ENCODE data around the gene BMP8B. TPM values are rescaled to one million over a fixed set of nuclear protein-coding genes. Genes with fewer than 3 reads are reported as not detected.

The BMP8B gene
- polyA plus RNA-seq, 2 of the 4 experiments (the other 2 are of a cell fraction): 2.5 to 3.1 TPM

DNA sequence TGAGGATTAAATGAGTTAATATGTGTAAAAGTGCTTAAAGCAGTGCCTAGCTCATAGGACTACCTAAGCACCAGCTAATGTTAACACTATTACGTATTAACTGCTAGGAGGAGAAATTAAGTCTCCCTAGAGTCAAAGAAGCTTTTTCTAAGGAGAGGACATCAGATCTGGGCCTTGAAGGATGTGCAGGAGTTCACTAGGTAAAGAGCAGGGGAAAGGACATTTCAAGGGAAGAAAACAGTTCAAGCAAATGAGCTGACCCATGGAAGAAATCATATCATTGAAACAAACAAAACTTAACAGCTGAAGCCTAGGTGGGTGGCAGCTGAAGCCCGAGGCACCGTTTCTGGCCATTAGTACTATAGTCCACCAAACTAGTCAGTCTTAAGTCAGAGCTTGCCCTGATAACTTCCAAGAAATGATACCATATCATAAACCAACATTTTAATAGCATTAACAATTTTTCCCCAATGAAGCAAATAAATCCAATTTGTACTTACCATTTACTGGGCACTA, 48.0 kb upstream of the BMP8B start:
- CTCF ChIA-PET: interaction anchor here (1.6 to 1.9 kb wide), 2 partner anchors 10 to 66 kb away, joined by 6 read pairs; partner anchors contain the start of gene MYCL
- no peak for TF ChIP-seq HEYL (CRISPR knock-in tag; IDR thresholded peaks at IDR 0.05)
- TF ChIP-seq TFCP2L1 (CRISPR knock-in tag; IDR thresholded peaks at IDR 0.05): no peak
- TF ChIP-seq NPAS2 (CRISPR knock-in tag; IDR thresholded peaks at IDR 0.05; ENCODE audit: borderline replicate concordance): no peak
- TF ChIP-seq POLR2A (IDR thresholded peaks at IDR 0.05; ENCODE audit: low read length): no peak
- TF ChIP-seq KDM1A (IDR thresholded peaks at IDR 0.05; ENCODE audit: low read depth): no peak
- TF ChIP-seq, protein P1, sequence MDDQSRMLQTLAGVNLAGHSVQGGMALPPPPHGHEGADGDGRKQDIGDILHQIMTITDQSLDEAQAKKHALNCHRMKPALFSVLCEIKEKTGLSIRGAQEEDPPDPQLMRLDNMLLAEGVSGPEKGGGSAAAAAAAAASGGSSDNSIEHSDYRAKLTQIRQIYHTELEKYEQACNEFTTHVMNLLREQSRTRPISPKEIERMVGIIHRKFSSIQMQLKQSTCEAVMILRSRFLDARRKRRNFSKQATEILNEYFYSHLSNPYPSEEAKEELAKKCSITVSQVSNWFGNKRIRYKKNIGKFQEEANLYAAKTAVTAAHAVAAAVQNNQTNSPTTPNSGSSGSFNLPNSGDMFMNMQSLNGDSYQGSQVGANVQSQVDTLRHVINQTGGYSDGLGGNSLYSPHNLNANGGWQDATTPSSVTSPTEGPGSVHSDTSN (IDR thresholded peaks at IDR 0.05): no peak
- WGBS (ENCODE audit: missing lambda C conversion rate): 95% methylated on average over 3 of the region's 3 CpGs
- Histone ChIP-seq H3K4me2 (no peak overlapping the region), H3K4me1 (no peaks in the 10 kb centered on the region), H3K4me3 (no peak overlapping the region), H3K9me3 (no peaks in the 10 kb centered on the region), H3K27ac (no peak overlapping the region)
- ATAC-seq: no peak
- FAIRE-seq: no peak
- POLR2A ChIA-PET: no interaction called here
- DNase-seq (ENCODE audit: low read depth in 1 of 2, low spot score in 1 of 2): no peak

DNA sequence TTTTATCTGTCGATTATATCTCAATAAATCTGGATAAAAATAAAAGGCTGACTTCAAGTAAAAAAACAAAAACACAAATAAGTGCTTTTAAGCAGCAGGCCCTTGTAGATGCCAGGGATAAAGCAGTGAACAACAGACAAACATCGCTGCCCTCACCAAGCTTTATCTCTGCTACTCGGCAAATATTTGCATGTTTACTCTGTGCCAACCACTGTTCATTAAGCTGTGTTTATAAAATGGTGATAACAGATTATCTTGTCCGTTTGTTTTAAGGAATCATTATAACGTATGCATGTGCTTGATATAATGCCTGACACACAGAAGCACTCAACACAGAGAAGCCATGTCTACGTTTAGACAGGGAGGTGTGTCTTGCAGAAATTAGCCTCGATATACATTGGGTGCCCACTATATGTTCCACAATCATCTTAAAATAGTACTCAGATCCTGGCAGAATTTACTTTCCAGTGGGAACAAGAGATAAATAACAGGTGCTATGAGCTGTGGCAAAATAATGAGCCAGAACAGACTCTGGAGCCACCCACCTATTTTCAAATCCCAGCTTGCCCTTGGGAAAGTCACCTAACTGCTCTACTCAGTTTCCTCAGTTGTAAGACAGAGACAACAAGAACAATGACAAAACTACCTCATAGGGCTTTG, 47.4 kb upstream of the BMP8B start:
- no peak overlapping the region for H3K27ac ChIP-seq

DNA sequence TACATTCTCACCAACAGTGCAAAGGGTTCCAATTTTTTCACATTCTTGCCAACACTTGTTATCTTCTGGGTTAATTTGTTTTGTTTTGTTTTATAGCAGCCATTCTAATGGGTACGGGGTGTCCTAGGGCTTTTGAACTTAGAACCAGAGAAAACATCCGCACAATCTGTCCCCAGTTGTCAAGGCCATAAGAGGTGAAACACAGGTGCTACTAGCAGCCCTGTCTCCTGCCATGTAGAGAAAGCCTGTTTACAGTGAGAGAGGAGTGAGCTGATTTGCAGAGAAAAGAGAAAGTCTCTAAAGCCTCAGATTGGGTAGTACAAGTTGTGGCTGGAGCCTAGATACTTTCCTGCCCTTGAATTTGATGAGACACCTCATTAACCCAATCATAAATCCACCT, 46.4 kb upstream of the BMP8B start:
- ChIA-PET CTCF (interaction anchor here (1.4 to 1.6 kb wide), 2 partner anchors 10 to 139 kb away, joined by 3 to 4 read pairs; no protein-coding TSS in a partner anchor), POLR2A (no interaction called here)
- 89% methylated on average over 2 of the region's 2 CpGs for WGBS (ENCODE audit: missing lambda C conversion rate)
- FAIRE-seq (no peak), DNase-seq (ENCODE audit: low read depth in 1 of 2, low spot score in 1 of 2) (no peak), ATAC-seq (no peak)
- Histone ChIP-seq H3K4me2 (no peak overlapping the region), H3K4me3 (no peak overlapping the region), H3K27ac (no peak overlapping the region), H3K4me1 (no peaks in the 10 kb centered on the region), H3K9me3 (no peaks in the 10 kb centered on the region)
- TF ChIP-seq, protein P2, sequence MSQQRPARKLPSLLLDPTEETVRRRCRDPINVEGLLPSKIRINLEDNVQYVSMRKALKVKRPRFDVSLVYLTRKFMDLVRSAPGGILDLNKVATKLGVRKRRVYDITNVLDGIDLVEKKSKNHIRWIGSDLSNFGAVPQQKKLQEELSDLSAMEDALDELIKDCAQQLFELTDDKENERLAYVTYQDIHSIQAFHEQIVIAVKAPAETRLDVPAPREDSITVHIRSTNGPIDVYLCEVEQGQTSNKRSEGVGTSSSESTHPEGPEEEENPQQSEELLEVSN (IDR thresholded peaks at IDR 0.05; ENCODE audit: borderline replicate concordance, low read depth): no peak
- no peak for TF ChIP-seq JUNB (IDR thresholded peaks at IDR 0.05)
- TF ChIP-seq MAZ (IDR thresholded peaks at IDR 0.05; ENCODE audit: borderline replicate concordance, low read depth, low read length): no peak
- no peak for TF ChIP-seq ZFP36 (IDR thresholded peaks at IDR 0.05; ENCODE audit: borderline replicate concordance, partially characterized antibody)
- no peak for TF ChIP-seq CBX8 (IDR thresholded peaks at IDR 0.05)
- no peak for TF ChIP-seq KDM5A (IDR thresholded peaks at IDR 0.05)
- no peak for TF ChIP-seq CHD4 (IDR thresholded peaks at IDR 0.05; ENCODE audit: borderline replicate concordance)
- TF ChIP-seq, protein P3, sequence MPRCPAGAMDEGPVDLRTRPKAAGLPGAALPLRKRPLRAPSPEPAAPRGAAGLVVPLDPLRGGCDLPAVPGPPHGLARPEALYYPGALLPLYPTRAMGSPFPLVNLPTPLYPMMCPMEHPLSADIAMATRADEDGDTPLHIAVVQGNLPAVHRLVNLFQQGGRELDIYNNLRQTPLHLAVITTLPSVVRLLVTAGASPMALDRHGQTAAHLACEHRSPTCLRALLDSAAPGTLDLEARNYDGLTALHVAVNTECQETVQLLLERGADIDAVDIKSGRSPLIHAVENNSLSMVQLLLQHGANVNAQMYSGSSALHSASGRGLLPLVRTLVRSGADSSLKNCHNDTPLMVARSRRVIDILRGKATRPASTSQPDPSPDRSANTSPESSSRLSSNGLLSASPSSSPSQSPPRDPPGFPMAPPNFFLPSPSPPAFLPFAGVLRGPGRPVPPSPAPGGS (IDR thresholded peaks at IDR 0.05): no peak

More for the DNA sequence above, 47.4 kb upstream of the BMP8B start:
- Histone ChIP-seq H3K4me1 (no peaks in the 10 kb centered on the region), H3K9me3 (no peaks in the 10 kb centered on the region), H3K4me3 (no peak overlapping the region), H3K4me2 (no peak overlapping the region)
- FAIRE-seq: no peak
- ATAC-seq: no peak
- no peak for TF ChIP-seq CBX8 (IDR thresholded peaks at IDR 0.05)
- TF ChIP-seq ESRRA (IDR thresholded peaks at IDR 0.05; ENCODE audit: borderline replicate concordance, low read length): no peak
- TF ChIP-seq, protein P4, sequence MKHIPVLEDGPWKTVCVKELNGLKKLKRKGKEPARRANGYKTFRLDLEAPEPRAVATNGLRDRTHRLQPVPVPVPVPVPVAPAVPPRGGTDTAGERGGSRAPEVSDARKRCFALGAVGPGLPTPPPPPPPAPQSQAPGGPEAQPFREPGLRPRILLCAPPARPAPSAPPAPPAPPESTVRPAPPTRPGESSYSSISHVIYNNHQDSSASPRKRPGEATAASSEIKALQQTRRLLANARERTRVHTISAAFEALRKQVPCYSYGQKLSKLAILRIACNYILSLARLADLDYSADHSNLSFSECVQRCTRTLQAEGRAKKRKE (CRISPR knock-in tag; IDR thresholded peaks at IDR 0.05; ENCODE audit: low read depth): no peak
- TF ChIP-seq ZNF302 (CRISPR knock-in tag; IDR thresholded peaks at IDR 0.05): no peak
- no peak for TF ChIP-seq FOSB (CRISPR knock-in tag; IDR thresholded peaks at IDR 0.05)
- TF ChIP-seq NFE2L2 (conservative IDR thresholded peaks at IDR 0.05; ENCODE audit: low read length): no peak
- POLR2A ChIA-PET: no interaction called here
- CTCF ChIA-PET: interaction anchor here (1.4 to 1.9 kb wide), 3 partner anchors 10 to 66 kb away, joined by 3 to 6 read pairs (median 6); partner anchors contain the start of gene MYCL
- no peak for DNase-seq (ENCODE audit: low read depth in 1 of 2, low spot score in 1 of 2)
- 85% methylated on average over 7 of the region's 7 CpGs for WGBS (ENCODE audit: missing lambda C conversion rate)
